Measurements from ENCODE around the gene ADCY7.
A peak's percentile ranks its signal among the peaks of the same experiment; 100 is the strongest.

ADCY7 gene

GRCh38 chr16:50351116-50351515, 84.8 kb downstream of the ADCY7 start:
- peak in 1 of 3 experiments; percentile 2 for DNase-seq

GRCh38 chr16:50351952-50352351, 85.6 kb downstream of the ADCY7 start:
- DNase-seq, result no peak

GRCh38 chr16:50354082-50354481, 87.7 kb downstream of the ADCY7 start:
- DNase-seq, result no peak

GRCh38 chr16:50354629-50355456, 88.5 kb downstream of the ADCY7 start:
- DNase-seq, result peak in 1 of 3 experiments; percentile 28

- no peak for DNase-seq
Measured at GRCh38 chr16:50359626-50360025, 93.3 kb downstream of the ADCY7 start.

GRCh38 chr16:50360033-50360778, 93.9 kb downstream of the ADCY7 start:
- DNase-seq, result peak in 1 of 3 experiments; percentile 30

GRCh38 chr16:50360779-50361178, 94.4 kb downstream of the ADCY7 start:
- no peak for DNase-seq

GRCh38 chr16:50363656-50364055, 97.3 kb downstream of the ADCY7 start:
- no peak for DNase-seq

GRCh38 chr16:50365791-50366575, 99.6 kb downstream of the ADCY7 start:
- DNase-seq, result no peak

Data from NCI-H1417 (cell line).